GM18505 (cell line): ENCODE data around the gene EMC9.
A peak's percentile ranks its signal among the peaks of the same experiment; 100 is the strongest.

Source experiments
- ATAC-seq: cut with Tn5 transposase; IDR thresholded peaks from one replicate; pipeline ENCODE4 v1.9.1; 2021; ENCODE audit not compliant: unreplicated experiment
- POLR2A ChIP-seq: IDR thresholded peaks from 4 replicates; pipeline ENCODE4 v1.6.1; 2011; ENCODE audit warnings: borderline replicate concordance; ENCODE audit not compliant: insufficient read depth, insufficient read length; ENCODE audit errors: extremely low read depth

EMC9 gene

DNA sequence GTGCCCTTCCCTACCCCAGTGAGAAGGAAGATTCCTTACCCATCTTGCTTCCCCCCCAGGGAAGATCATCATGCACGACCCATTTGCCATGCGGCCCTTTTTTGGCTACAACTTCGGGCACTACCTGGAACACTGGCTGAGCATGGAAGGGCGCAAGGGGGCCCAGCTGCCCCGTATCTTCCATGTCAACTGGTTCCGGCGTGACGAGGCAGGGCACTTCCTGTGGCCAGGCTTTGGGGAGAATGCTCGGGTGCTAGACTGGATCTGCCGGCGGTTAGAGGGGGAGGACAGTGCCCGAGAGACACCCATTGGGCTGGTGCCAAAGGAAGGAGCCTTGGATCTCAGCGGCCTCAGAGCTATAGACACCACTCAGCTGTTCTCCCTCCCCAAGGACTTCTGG lies 37.9 kb downstream of the EMC9 start:
- TF ChIP-seq POLR2A: no peak
- ATAC-seq: no peak

DNA sequence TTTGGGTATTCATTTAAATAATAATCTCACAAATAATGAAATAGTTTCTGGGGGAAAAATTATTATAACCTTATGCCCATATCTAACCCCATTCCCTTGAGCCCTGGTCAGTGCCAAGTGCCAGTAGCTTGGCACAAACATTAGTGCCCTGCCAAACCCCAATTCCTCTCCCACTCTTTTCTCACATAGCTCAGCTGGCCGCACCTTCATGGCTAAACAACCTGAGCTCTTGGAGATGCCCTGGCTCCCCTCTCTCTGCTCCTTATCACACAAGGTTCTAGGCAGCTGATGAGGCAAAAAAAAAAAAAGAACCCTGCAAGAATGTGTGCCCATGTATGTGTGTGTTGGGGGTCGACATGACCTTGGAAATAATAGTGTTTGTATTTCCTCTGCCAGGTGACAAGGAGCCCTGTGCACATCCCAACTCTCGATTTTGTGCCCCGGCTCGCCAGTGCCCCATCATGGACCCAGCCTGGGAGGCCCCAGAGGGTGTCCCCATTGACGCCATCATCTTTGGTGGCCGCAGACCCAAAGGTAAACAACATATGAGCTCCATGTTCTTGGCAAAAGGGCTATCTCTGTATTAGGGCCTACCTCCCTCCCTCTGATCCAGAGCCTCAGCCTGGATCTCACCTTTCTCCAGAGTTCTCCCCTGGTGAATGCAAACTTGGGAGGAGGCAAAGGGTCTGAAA lies 38.9 kb downstream of the EMC9 start:
- ATAC-seq: no peak
- TF ChIP-seq POLR2A: peak; percentile 0

DNA sequence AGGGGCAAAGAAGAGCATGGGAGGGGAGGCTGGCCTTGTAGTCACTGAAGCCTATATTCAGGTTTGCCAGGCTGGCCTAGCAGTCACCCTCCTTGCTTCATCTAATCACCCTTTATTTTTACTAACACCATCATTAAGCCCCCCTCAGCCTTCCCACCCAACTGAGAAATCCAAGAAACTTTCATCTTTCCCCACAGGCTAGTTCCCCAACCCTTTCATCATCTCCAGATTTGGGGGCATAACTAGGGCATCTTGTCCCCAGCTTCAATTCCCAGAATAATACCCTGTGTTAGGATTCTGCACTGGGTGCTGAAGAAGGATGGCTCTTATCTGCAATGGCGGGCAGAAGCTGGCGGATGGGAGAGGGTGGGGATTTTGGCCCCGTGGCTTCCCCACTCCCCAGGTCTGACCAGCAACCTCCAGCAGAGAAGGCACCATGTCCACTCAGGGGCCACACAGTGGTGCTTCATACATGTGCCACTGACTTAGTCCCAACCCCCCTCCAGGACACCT lies 40.4 kb downstream of the EMC9 start:
- ATAC-seq: no peak
- peak; percentile 22 for TF ChIP-seq POLR2A

DNA sequence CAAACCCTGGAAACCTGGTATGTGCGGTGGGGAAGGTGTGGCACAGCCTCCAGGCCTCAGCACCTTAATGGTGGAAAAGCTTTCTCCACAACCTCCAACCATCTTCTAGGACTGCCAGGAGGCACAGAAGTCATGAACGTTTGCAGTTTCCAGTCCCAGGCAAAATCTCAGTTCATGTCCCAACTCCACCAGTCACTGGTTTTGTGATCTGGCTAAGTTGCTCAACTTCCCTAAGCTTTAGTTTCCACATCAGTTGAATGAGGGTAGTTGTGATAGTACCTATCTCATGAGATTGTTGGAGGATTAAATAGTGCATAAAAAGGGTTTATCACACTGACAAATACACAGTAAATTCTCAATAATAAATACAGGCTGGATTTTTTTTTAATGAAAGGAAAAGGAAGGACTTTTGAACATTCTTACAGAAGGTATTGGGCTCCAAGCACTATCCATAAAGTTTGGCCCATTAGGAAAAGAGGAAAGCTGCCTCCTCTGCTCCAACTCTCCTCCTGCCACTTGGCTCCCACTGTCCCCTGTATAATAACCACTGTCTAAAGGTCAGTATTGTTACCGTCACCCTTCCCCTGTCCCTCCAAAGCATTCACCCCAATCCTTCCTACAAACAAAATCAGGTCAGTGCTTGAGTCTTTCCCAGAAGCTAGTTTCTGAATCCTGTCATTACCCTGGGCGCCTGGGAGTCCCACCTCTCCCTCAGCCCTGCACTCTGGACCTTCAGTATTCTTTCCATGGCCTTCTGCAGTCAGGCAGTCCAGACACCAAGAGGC lies 41.0 kb downstream of the EMC9 start:
- TF ChIP-seq POLR2A: no peak

DNA sequence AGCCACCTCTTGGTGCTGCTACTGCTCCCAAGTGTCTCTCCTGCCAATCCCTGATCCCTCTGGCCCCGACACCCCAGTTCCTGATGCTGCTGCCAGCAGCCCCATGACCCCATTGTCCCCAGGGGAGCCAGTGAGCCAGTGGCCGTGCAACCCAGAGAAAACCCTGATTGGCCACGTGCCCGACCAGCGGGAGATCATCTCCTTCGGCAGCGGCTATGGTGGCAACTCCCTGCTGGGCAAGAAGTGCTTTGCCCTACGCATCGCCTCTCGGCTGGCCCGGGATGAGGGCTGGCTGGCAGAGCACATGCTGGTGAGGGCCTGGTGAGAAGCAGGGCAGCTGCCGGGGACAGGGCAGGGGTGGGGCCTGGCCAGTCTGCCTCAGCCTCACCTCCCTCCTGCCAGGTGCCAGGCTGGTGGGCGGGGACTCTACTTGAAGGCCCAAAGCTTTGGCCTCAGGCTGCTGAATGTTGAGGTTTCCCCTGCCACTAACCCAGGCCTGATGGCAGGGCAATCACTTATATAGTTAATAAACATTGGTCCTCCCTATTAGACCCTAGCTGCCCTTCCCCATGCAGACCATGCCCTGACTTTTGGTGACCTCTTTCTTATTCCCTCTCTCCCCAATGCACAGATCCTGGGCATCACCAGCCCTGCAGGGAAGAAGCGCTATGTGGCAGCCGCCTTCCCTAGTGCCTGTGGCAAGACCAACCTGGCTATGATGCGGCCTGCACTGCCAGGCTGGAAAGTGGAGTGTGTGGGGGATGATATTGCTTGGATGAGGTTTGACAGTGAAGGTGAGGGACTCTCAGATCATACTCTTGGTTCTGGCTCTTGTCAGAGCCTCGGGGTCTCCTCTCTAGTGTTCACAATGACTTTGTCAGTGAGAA lies 42.2 kb downstream of the EMC9 start:
- no peak for TF ChIP-seq POLR2A
- ATAC-seq: no peak

More for the DNA sequence above, 41.0 kb downstream of the EMC9 start:
- ATAC-seq: no peak

DNA sequence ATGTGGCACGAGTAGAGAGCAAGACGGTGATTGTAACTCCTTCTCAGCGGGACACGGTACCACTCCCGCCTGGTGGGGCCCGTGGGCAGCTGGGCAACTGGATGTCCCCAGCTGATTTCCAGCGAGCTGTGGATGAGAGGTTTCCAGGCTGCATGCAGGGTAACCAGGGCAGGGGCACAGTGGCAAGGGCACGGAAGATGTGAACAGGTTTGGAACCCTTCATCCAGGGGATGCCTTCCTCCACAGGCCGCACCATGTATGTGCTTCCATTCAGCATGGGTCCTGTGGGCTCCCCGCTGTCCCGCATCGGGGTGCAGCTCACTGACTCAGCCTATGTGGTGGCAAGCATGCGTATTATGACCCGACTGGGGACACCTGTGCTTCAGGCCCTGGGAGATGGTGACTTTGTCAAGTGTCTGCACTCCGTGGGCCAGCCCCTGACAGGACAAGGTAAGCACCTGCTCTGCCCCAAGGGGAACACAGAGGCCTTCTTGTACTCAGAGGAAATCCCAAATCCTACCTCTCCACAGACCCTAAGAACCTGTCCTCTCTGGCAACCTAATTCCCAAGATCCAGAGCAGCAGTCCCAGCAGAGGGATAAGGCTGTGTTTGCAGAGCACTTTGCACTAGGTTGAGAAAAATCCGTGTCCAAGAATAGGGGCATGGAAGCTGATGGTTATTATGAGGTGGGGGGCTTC lies 43.0 kb downstream of the EMC9 start:
- no peak for TF ChIP-seq POLR2A
- ATAC-seq: no peak

DNA sequence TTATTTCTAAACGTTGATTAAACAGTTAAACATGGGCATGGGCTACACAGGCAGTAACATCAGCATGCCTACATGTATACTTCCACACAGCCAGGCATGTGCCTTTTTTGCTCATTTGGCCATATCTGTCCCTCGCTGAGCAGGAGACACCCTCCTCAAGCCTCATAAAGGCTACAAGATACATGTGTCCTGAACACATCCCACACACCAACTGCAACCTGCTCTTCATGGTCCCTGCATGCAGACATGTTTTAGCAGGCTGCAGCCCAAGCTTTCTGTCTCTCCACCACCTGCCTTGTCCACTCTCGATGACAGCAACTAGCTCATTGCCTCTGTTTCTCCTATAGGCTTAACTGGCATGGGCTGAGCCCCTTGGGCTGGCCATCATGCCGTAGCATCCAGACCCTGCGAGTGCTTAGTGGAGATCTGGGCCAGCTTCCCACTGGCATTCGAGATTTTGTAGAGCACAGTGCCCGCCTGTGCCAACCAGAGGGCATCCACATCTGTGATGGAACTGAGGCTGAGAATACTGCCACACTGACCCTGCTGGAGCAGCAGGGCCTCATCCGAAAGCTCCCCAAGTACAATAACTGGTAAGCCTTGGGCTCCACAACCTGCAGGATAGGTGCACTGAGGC lies 44.7 kb downstream of the EMC9 start:
- TF ChIP-seq POLR2A: no peak
- ATAC-seq: no peak

DNA sequence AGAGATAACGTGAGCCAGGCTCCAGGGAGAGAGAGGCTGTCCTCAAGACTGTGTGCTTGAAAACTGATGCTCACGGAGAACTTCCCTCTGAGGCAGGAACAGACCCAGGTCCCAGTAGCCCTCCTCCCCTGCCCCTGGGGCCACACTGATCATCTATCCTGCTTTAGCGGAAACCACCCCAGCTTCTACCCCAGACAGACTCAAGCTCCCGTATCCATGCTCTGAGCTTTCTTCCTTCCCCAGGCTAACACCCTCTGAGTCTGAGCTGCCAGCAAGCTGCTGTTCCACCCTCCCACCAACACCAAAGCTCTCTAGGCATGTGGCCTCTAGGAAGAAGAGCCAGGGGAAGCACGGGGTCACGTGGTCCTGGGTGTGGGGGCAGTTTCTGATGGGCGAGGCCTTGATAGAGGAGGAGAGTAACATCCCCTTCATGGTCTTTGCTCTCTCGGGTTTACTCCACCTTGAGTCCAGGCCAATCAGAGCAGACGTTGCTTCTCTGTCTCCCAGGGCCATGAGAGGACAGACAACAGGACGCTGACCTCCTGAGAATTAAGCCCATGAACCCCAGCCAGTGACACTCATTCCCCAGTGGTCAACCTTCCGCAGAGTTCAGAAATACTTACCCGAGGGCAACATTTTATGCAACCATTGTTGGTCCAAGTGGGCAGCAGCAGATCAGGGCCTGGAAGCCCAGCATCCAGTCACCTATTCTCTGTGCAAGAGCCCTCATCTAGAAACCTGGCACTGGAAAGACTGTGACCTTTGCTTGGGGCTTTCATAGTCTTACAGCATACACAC lies 45.9 kb downstream of the EMC9 start:
- peak; percentile 64 for ATAC-seq
- TF ChIP-seq POLR2A: peak; percentile 98

DNA sequence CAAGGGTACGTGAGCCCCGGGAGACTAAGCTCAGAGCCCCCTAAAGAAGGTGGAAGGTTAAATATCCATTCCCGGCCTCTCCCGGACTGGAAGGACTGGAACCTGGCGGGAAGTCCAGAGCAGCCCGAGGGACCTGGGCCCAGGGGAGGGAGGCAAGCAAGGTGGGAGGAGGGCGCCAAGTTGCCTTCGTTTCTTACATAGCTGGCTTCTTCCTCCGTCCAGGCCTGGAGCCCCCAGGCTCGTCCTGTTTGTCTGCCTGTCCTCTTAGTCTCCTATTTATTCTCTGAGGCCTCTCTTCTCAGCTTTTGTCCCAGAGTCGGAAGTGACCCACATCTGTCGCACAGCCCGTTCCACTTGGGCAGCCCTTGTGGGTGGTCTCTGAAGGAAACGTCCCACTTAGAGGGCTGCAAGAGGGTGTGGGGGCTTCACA lies 46.5 kb downstream of the EMC9 start:
- ATAC-seq: no peak

DNA sequence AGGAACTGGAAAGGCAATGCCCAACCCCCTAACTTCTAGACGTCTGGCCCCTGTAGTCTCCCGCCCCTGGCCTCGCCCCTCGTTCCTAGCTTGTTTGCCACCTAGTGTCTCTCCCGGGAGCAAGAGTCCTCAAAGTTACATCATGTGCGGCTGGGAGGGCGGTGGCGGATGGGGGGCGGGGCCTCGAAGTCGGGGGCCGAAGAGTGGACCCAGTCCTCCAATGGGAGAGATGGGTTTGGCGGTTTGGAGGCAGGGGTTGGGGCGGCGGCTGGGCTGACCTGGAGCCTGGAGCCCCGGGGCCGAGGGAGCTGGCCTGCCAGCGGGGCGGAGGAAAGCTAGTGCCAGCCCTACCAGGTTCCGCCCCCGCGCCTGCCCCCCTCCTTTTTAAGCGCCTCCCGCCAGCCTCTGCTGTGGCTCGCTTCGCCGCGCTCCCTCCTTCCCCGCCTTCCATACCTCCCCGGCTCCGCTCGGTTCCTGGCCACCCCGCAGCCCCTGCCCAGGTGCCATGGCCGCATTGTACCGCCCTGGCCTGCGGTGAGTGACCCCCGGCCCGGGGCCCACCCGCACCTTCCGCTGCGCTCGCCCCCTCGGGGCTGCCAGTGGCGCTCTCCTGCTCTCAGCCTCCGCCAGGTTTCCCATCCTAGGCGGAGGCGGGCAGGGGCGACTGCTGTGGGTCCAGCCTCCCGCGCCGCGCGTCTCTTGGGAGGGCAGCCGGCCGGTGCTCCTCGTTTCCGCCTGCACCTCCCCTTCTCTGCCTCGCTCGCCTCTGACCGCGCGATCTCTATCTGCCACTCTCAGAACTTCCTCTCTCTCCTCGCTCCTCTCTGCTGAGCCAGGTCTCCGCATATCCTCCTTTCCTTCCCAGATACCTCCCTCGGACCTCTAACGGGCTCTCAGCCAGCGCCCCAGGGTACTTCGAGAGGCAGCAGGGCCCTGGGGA lies 47.2 kb downstream of the EMC9 start, which contains the start of gene PCK2:
Gene PCK2 (plus strand): TSS at position 411 of the 940 bp plus-strand sequence. CDS start 95 bp downstream, at position 506.
- peak; percentile 98 for TF ChIP-seq POLR2A
- ATAC-seq: peak; percentile 44

More for the DNA sequence above, 46.5 kb downstream of the EMC9 start:
- TF ChIP-seq POLR2A: no peak
